ENCODE measurements around the gene CD24.

DNA sequence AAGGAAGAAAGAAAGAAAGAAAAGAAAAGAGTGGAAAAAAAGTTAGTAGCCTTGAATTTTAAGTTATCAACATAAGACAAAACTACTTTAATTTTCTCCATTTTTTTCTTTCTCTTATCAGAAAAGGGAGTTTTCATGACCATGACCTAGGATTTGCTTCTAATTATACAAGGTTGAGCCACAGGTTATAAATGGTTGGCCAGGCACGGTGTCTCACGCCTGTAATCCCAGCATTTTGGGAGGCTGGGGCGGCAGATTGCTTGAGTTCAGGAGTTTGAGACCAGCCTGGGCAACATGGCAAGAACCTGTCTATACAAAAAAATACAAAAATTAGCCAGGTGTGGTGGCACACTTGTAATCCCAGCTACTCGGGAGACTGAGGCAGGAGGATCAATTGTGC lies 45.7 kb upstream of the CD24 start:
- TF ChIP-seq CTCF (IDR thresholded peaks at IDR 0.05; ENCODE audit: insufficient read depth, low read length, poor library complexity, severe bottlenecking) (no peak), EZH2phosphoT487 (conservative IDR thresholded peaks at IDR 0.05; ENCODE audit: low read length) (no peak)

Data from SU-DHL-6 (cell line).